DMS 273 (cell line): ENCODE results near the gene SCCPDH.
"Not testable (repeated sequence)": the region's sequence is repeated elsewhere in the genome, so short reads cannot be mapped to it uniquely, and the experiment has no call there.

Experiments
- DNase-seq: peaks from one replicate; lab custom pipeline; 2025; ENCODE audit not compliant: unreplicated experiment; lab: John Stamatoyannopoulos, UW

SCCPDH gene

DNA sequence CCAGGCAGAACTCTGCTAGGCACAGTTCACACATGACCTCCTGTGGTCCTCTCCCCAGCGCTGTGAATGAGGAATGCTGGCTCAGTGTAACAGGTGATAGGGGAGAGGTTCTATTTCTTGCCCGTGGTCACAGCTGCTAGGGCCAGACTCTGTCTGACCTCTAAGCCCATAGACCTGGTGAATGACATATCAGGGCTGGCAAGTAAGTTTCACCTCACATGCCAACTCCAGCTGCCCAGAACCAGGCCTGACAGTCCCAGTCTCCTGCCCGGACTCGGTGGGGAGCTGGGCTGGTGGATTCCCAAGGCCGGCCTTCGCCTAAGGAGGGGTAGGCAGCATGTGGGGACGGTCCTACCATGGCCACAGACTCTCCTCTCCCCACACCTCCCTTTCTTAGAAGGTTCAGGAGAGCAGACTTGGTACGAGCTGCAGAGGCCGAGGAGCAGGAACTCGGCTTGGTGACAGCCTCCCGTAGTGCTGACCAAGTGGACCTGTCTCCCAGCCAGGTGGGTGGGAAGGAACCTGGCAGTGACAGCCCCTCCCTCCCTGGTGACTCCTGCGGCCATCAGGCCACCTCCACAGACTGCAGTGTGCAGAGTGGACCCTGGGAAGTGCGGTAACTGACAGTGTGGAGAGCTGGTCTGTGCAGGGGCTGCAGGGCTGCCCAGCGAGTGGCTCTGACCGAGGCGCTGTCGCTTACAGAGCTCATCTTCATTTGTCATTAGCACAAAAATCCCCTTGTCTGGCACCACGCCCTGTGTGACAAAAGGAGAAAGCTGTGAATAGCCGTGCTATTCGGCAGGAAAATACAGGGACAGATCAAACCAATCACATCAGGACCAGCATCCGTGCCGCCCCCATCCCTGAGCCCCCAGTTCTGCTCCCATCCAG lies 74.6 kb downstream of the SCCPDH start:
- DNase-seq, result no peak

- no peak for DNase-seq
Measured at GRCh38 chr1:246800356-246800755, 76.1 kb downstream of the SCCPDH start.

GRCh38 chr1:246800756-246801155 lies 76.5 kb downstream of the SCCPDH start:
- no peak for DNase-seq

- DNase-seq, result no peak
Measured at GRCh38 chr1:246801241-246802020, 77.2 kb downstream of the SCCPDH start.

- no peak for DNase-seq
Measured at GRCh38 chr1:246803373-246803772, 79.2 kb downstream of the SCCPDH start.

GRCh38 chr1:246803883-246804282 lies 79.7 kb downstream of the SCCPDH start:
- no peak for DNase-seq

- DNase-seq, result no peak
Measured at GRCh38 chr1:246805135-246805716, 81.0 kb downstream of the SCCPDH start.

DNA sequence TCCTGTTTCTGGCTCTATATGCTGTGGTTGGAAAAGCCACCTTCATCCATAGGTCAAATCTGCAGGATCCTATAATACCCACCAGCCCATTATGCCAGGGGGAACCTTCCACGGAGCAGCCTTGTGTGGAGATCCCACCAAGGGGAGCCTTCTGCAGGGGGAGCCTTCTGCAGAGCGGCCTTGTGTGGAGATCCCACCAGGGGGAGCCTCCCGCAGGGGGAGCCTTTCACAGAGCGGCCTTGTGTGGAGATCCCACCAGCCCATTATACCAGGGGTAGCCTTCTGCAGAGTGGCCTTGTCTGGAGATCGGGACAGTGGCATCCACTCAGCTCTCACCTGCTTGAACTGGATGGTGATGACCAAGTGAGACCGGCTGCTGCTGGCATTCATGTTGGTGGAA lies 85.3 kb downstream of the SCCPDH start:
- DNase-seq, result no peak

- DNase-seq, result no peak
Measured at GRCh38 chr1:246811985-246812384, 87.8 kb downstream of the SCCPDH start.

GRCh38 chr1:246813325-246813724 lies 89.1 kb downstream of the SCCPDH start:
- not testable (repeated sequence) for DNase-seq

DNA sequence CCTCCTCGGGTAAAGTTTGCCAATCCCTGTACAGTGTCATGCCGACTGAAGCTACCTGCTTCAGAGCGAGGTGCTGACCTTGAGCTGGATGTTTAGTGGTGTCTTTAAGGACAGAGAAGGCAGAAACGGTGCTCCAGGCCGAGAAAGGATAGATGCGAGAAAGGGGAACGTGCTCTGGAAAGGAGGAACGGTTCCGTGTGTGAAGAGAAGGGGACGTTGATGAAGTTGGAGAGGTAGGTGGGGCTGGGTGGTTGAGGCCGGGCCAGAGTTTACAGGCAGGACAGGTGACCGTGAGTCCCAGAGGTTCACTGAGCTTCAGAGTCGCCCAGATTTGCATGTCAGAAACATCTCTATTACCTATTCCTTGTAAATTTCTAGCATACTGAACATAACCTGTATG lies 90.7 kb downstream of the SCCPDH start:
- DNase-seq, result no peak

GRCh38 chr1:246815693-246816270 lies 91.6 kb downstream of the SCCPDH start:
- no peak for DNase-seq
